Uterus (tissue), 2 donors: ENCODE results near the gene DPY19L3.

ENCODE experiments used
- CTCF ChIP-seq, 4 experiments: fragments of 200-600 bp in 2 of 4; fragments of 450-650 bp in 2 of 4; sonication (generic) in 2 of 4; IDR thresholded peaks; one replicate each; pipeline ENCODE4 v1.5.1; 2016 to 2019; ENCODE audit warnings: antibody characterized with exemption in 4 of 4, mild to moderate bottlenecking in 2 of 4, moderate library complexity in 1 of 4
- POLR2A ChIP-seq, 2 donors: fragments of 450-650 bp; IDR thresholded peaks; one replicate each; pipeline ENCODE4 v1.6.1; 2016; ENCODE audit warnings: antibody characterized with exemption in 2 of 2, mild to moderate bottlenecking in 1 of 2, moderate library complexity in 1 of 2

GRCh38 chr19:32480321-32480720 lies 74.8 kb downstream of the DPY19L3 start:
- TF ChIP-seq POLR2A (IDR thresholded peaks at IDR 0.05), result no peak
- no peak for TF ChIP-seq CTCF (IDR thresholded peaks at IDR 0.05)
